NT2/D1 (cell line): ENCODE results near the gene ANO8.

Source experiments
- SUZ12 ChIP-seq: IDR thresholded peaks from 2 replicates; pipeline ENCODE4 v1.6.1; 2011; ENCODE audit not compliant: insufficient read length, insufficient read depth; ENCODE audit errors: extremely low read depth
- YY1 ChIP-seq: IDR thresholded peaks from 2 replicates; pipeline ENCODE4 v1.6.1; 2011; ENCODE audit not compliant: insufficient read length, insufficient read depth
- ZNF274 ChIP-seq: IDR thresholded peaks from 2 replicates; pipeline ENCODE4 v1.6.1; 2011; ENCODE audit warnings: mild to moderate bottlenecking, low read depth, low read length

DNA sequence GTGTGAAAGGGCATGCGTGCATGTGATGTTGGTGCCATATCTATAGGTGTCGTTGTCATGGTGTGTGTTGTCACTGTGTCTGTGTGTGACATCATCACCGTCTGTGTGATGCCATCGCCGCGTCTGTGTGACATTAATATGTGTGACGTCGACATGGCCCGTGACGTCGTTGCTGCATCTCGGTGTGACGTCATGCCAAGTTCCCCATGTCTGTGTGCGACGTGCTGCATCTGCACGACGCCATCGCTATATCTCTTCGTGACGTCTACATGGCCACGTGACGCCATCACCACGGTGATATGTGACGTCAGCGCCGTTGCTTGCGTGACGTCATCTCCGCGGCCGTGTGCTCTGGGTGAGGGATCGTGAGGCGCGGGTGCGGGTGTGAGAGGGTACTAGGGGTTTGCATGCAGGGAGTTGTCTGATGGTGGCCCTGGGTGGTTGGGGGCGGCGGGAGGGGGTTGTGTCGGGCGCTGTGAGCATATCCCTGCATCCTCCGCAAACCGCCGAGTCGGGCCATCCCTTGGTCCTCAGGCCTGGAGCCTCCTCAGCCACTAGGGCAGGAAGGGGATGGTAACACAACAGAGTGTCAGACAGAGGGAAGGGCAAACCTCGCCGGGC lies 17.3 kb upstream of the ANO8 start:
- TF ChIP-seq YY1 = no peak
- TF ChIP-seq ZNF274 = no peak
- TF ChIP-seq SUZ12 = no peak
